ENCODE measurements around the gene SMIM20. TPM values are rescaled to one million over a fixed set of nuclear protein-coding genes. Genes with fewer than 3 reads are reported as not detected.
"Not testable (repeated sequence)": the region's sequence is repeated elsewhere in the genome, so short reads cannot be mapped to it uniquely, and the experiment has no call there.

Gene SMIM20
- total RNA-seq, 2 donors from 2014 or later: 0.99 to 21.5 TPM

DNA sequence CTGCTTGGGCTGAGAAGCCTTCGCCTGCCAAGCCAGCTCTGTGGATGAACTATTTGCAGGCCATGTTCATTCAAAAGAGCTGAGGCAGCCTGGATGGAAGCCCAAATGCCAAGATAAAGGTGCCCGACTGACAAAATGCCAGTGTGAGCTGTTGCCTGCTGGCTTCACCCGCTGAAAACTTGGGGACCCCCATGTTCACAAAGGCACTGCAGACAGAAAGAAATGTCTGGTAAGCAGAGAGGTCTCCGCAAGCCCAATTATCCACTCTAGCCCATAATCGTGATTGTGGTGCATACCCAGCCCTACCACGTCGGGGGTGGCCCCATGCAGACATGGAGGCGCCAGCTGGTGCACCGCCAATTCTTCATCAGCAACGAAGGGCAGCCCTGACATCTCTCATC lies 13.0 kb upstream of the SMIM20 start:
- DNase-seq (no peak), ATAC-seq (no peak)
- intact Hi-C loops (cut with DNase I): no loop called here
- Histone ChIP-seq H3K4me3 (no peak overlapping the region), H3K27ac (no peak overlapping the region), H3K9me3 (no peaks in the 10 kb centered on the region), H3K36me3 (replicated peaks in 1 of 2; ENCODE audit: insufficient read depth in 1 of 2, low read depth in 2 of 2) (no peaks in the 10 kb centered on the region), H3K27me3 (no peaks in the 10 kb centered on the region), H3K4me1 (peaks cover 15% of the 10 kb centered on the region)
- no peak for TF ChIP-seq CTCF (IDR thresholded peaks at IDR 0.05)
- no peak for TF ChIP-seq POLR2A (IDR thresholded peaks at IDR 0.05)
- 79 to 84% methylated on average over 8 to 10 of the region's 10 CpGs for WGBS, 2 donors

- no peak for ATAC-seq
- H3K9me3 ChIP-seq: no peaks in the 10 kb centered on the region
- no peaks in the 10 kb centered on the region for H3K27me3 ChIP-seq
- no peaks in the 10 kb centered on the region for H3K36me3 ChIP-seq (replicated peaks in 1 of 2; ENCODE audit: insufficient read depth in 1 of 2, low read depth in 2 of 2)
- 80 to 85% methylated on average over 8 of the region's 8 CpGs for WGBS, 2 donors
- intact Hi-C loops (cut with DNase I): no loop called here
- no peak overlapping the region for H3K4me3 ChIP-seq
- DNase-seq: no peak
- H3K27ac ChIP-seq: no peak overlapping the region
- no peak for TF ChIP-seq CTCF (IDR thresholded peaks at IDR 0.05)
- TF ChIP-seq POLR2A (IDR thresholded peaks at IDR 0.05): no peak
- H3K4me1 ChIP-seq: no peaks in the 10 kb centered on the region
Measured at GRCh38 chr4:25903900-25904747, 9.9 kb upstream of the SMIM20 start.

DNA sequence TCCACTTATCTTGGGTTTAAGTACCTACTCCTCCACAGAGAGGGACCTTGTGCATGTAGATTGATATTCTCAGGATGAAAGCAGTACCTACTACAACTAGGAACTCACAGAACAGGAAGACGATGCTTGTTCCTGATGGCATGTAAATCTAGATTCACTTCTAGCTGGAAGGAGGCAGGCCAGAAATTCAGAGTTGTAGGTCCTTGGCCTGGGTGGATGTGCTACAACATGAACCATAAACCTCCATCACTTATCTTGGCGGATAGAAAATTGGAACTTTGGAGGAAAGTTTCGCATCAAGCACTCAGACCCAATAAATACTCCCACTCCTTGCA lies 9.3 kb upstream of the SMIM20 start:
- H3K27me3 ChIP-seq: no peaks in the 10 kb centered on the region
- H3K9me3 ChIP-seq: no peaks in the 10 kb centered on the region
- H3K36me3 ChIP-seq (replicated peaks in 1 of 2; ENCODE audit: insufficient read depth in 1 of 2, low read depth in 2 of 2): no peaks in the 10 kb centered on the region
- no peak for TF ChIP-seq POLR2A (IDR thresholded peaks at IDR 0.05)
- no peak for TF ChIP-seq CTCF (IDR thresholded peaks at IDR 0.05)
- no peak overlapping the region for H3K4me3 ChIP-seq
- DNase-seq (no peak), ATAC-seq (no peak)
- no peak overlapping the region for H3K27ac ChIP-seq
- no peaks in the 10 kb centered on the region for H3K4me1 ChIP-seq
- 93% methylated on average over 3 of the region's 3 CpGs for WGBS, 2 donors
- intact Hi-C loops (cut with DNase I): no loop called here

GRCh38 chr4:25905371-25905770 lies 8.6 kb upstream of the SMIM20 start:
- no peak overlapping the region for H3K4me3 ChIP-seq
- ATAC-seq: no peak
- DNase-seq: no peak
- TF ChIP-seq CTCF (IDR thresholded peaks at IDR 0.05): no peak
- no peak for TF ChIP-seq POLR2A (IDR thresholded peaks at IDR 0.05)
- H3K9me3 ChIP-seq: no peaks in the 10 kb centered on the region
- H3K27ac ChIP-seq: no peak overlapping the region
- H3K27me3 ChIP-seq: no peaks in the 10 kb centered on the region
- intact Hi-C loops (cut with DNase I): no loop called here
- no peaks in the 10 kb centered on the region for H3K4me1 ChIP-seq
- no peaks in the 10 kb centered on the region for H3K36me3 ChIP-seq (replicated peaks in 1 of 2; ENCODE audit: insufficient read depth in 1 of 2, low read depth in 2 of 2)
- WGBS, 2 donors: 91 to 98% methylated on average over 4 of the region's 4 CpGs

DNA sequence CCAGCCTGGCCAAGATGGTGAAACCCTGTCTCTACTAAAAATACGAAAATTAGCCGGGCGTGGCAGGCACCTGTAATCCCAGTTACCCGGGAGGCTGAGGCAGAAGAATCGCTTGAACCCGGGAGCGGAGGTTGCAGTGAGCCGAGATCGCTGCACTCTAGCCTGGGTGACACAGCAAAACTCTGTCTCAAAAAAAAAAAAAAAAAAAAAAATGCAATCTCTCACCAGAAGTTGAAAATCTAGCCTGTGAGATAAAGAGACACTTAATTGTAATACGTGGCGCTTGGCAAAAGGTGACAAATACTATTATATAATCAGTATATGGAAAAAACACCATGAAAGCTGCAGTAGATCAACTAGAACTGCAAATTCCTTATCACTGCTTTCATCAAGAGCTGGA lies 7.9 kb upstream of the SMIM20 start:
- DNase-seq; intact Hi-C loops (cut with DNase I); H3K4me3 ChIP-seq; H3K27ac ChIP-seq; H3K36me3 ChIP-seq (replicated peaks in 1 of 2; ENCODE audit: insufficient read depth in 1 of 2, low read depth in 2 of 2); ATAC-seq; H3K9me3 ChIP-seq; H3K4me1 ChIP-seq; H3K27me3 ChIP-seq: not testable (repeated sequence)
- 90 to 93% methylated on average over 11 of the region's 11 CpGs for WGBS, 2 donors

All from body of pancreas (tissue), 4 donors.